ENCODE data around the gene NRP1. TPM values are rescaled to one million over a fixed set of nuclear protein-coding genes. Genes with fewer than 3 reads are reported as not detected.

Gene NRP1
- total RNA-seq, 4 donors from 2014 or later = 45.7 to 90.0 (median 57.7) TPM

DNA sequence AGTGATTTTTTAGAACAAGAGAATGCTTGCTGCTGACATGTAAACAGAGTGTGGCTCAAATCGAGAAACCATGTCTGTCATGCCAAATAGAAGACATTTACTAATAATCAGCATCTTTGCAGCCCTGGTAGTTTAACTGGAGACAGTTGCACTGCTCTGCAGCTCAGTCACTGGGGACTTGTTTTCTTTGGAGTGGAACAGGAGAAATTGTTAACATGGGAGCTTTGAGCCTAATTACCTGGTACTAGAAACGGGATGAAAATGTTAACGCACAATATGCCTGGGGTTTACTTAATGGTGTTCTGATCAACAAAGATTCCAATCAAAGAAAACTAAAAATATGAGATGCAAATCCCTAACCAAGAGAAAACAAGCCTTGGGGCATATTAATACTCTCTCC is 153.5 kb downstream of the NRP1 start:
- Histone ChIP-seq H3K4me3 (no peak overlapping the region), H3K4me1 (peaks cover 0 to 16% (median 8%) of the 10 kb centered on the region in 4 donors), H3K27me3 (no peaks in the 10 kb centered on the region), H3K9me3 (no peaks in the 10 kb centered on the region), H3K27ac (no peak overlapping the region), H3K36me3 (peaks cover 0 to 44% (median 0%) of the 10 kb centered on the region in 3 donors)
- TF ChIP-seq, protein P1, sequence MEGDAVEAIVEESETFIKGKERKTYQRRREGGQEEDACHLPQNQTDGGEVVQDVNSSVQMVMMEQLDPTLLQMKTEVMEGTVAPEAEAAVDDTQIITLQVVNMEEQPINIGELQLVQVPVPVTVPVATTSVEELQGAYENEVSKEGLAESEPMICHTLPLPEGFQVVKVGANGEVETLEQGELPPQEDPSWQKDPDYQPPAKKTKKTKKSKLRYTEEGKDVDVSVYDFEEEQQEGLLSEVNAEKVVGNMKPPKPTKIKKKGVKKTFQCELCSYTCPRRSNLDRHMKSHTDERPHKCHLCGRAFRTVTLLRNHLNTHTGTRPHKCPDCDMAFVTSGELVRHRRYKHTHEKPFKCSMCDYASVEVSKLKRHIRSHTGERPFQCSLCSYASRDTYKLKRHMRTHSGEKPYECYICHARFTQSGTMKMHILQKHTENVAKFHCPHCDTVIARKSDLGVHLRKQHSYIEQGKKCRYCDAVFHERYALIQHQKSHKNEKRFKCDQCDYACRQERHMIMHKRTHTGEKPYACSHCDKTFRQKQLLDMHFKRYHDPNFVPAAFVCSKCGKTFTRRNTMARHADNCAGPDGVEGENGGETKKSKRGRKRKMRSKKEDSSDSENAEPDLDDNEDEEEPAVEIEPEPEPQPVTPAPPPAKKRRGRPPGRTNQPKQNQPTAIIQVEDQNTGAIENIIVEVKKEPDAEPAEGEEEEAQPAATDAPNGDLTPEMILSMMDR (IDR thresholded peaks at IDR 0.05) = no peak
- TF ChIP-seq POLR2A (IDR thresholded peaks at IDR 0.05) = no peak
- no peak for TF ChIP-seq EP300 (IDR thresholded peaks at IDR 0.05)
- WGBS, 2 donors = 64 to 78% methylated on average over 3 of the region's 3 CpGs
- DNase-seq (ENCODE audit: low spot score in 2 of 2) = no peak

DNA sequence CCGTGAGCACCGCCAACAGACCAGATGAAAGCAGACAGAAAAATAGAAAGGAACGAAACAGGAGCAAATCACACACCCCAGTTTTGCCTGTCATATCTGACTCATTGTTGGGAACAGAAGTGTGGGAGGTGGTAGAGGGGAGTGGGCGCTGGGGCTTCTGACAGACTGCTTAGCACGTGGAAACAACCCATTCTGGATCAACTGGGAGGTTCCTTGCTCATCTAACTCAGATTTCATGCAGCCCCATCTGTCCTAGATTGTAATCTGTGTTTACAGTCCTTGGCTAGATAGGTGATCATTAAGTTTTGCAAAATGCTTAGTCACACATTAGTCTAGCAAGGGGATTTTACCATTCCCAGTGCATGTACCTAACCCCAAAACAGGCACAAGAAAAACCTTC is 154.1 kb downstream of the NRP1 start:
- H3K36me3 ChIP-seq = peaks cover 0 to 40% (median 0%) of the 10 kb centered on the region in 3 donors
- H3K9me3 ChIP-seq = no peaks in the 10 kb centered on the region
- 82 to 90% methylated on average over 5 of the region's 5 CpGs for WGBS, 2 donors
- no peaks in the 10 kb centered on the region for H3K27me3 ChIP-seq
- no peak overlapping the region for H3K4me3 ChIP-seq
- H3K27ac ChIP-seq = no peak overlapping the region
- peaks cover 0 to 16% (median 8%) of the 10 kb centered on the region in 4 donors for H3K4me1 ChIP-seq
- DNase-seq (ENCODE audit: low spot score in 2 of 2) = no peak
- TF ChIP-seq, protein P1 (IDR thresholded peaks at IDR 0.05) = no peak
- TF ChIP-seq POLR2A (IDR thresholded peaks at IDR 0.05) (no peak), EP300 (IDR thresholded peaks at IDR 0.05) (no peak)

GRCh38 chr10:33179067-33179466 is 155.4 kb downstream of the NRP1 start:
- H3K27ac ChIP-seq = peak overlapping the region in 2 of 4 donors; percentile 9 to 18
- no peaks in the 10 kb centered on the region for H3K9me3 ChIP-seq
- H3K4me1 ChIP-seq = peaks cover 0 to 16% (median 8%) of the 10 kb centered on the region in 4 donors
- DNase-seq (ENCODE audit: low spot score in 2 of 2) = no peak
- no peak overlapping the region for H3K4me3 ChIP-seq
- 24 to 25% methylated on average over 8 of the region's 8 CpGs for WGBS, 2 donors
- peaks cover 0 to 35% (median 0%) of the 10 kb centered on the region in 3 donors for H3K36me3 ChIP-seq
- no peak for TF ChIP-seq POLR2A (IDR thresholded peaks at IDR 0.05)
- TF ChIP-seq, protein P1 (IDR thresholded peaks at IDR 0.05) = no peak
- no peak for TF ChIP-seq EP300 (IDR thresholded peaks at IDR 0.05)
- no peaks in the 10 kb centered on the region for H3K27me3 ChIP-seq

DNA sequence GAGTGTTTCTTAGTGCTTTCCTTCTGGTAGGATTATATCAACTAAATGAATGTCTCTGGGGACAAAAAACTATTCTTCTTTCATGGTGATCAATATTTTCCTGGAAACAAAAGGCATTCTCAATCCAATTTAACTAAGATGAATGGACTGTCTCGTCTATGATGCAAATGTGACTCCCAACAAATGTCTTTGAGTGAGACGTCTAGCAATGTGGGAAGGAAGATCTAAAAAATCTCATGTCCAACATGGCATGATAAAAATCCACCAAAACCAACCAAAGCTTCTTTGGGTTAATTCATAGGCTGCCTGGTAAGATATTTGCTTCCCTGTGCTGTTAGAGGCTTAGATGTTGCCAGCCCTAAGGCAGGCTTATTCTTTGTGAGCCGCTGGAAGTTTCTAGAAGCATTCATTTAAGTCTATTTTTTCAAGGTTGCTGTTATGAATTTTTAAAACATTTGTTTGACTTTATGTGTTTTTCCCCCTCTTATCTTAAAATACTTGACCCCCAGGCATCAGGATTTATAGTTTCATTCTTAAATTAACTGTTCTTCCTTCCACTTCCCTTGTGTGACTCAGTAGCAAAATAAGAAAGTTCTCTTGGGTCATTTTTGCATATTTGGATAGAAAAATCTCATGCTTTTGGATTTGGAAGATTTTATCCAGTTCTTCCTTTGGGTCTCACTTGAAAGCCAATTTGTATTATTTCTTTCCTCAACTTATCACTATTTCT is 156.3 kb downstream of the NRP1 start:
- WGBS, 2 donors = 19% methylated on average over 3 of the region's 3 CpGs
- no peak for DNase-seq (ENCODE audit: low spot score in 2 of 2)
- Histone ChIP-seq H3K9me3 (no peaks in the 10 kb centered on the region), H3K27me3 (no peaks in the 10 kb centered on the region), H3K27ac (peak overlapping the region in 1 of 4 donors; percentile 9), H3K4me3 (no peak overlapping the region), H3K4me1 (peaks cover 0 to 16% (median 8%) of the 10 kb centered on the region in 4 donors), H3K36me3 (peaks cover 0 to 29% (median 0%) of the 10 kb centered on the region in 3 donors)
- TF ChIP-seq POLR2A (IDR thresholded peaks at IDR 0.05) = no peak
- no peak for TF ChIP-seq EP300 (IDR thresholded peaks at IDR 0.05)
- TF ChIP-seq, protein P1 (IDR thresholded peaks at IDR 0.05) = no peak

DNA sequence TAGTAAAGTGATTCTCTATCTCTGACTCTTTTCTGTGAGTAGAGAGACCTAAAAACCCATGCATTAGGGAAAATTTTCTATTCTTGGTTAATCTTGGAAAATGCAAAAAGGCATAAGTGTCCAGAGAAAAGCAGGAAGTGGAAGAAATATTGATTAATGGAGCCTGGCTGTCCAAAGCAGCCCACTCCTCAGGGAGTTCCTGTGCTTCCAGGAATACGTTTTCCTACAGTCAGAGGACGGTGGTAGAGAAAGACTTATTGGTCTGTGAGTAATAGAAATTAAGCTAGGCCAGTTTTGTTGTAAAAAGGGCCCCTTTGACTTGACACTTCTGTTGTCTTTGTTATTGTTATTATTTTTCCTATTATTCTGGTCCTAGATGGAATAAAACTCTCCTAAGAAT is 157.8 kb downstream of the NRP1 start:
- DNase-seq (ENCODE audit: low spot score in 2 of 2) = no peak
- H3K27me3 ChIP-seq = no peaks in the 10 kb centered on the region
- WGBS, 2 donors = 71 to 80% methylated on average over 2 of the region's 2 CpGs
- H3K36me3 ChIP-seq = peaks cover 0 to 17% (median 0%) of the 10 kb centered on the region in 3 donors
- no peak overlapping the region for H3K27ac ChIP-seq
- TF ChIP-seq POLR2A (IDR thresholded peaks at IDR 0.05) (no peak), EP300 (IDR thresholded peaks at IDR 0.05) (no peak)
- TF ChIP-seq, protein P1 (IDR thresholded peaks at IDR 0.05) = no peak
- H3K9me3 ChIP-seq = no peaks in the 10 kb centered on the region
- peaks cover 0 to 16% (median 8%) of the 10 kb centered on the region in 4 donors for H3K4me1 ChIP-seq
- no peak overlapping the region for H3K4me3 ChIP-seq
